ENCODE results near the gene SEMA3E.

DNA sequence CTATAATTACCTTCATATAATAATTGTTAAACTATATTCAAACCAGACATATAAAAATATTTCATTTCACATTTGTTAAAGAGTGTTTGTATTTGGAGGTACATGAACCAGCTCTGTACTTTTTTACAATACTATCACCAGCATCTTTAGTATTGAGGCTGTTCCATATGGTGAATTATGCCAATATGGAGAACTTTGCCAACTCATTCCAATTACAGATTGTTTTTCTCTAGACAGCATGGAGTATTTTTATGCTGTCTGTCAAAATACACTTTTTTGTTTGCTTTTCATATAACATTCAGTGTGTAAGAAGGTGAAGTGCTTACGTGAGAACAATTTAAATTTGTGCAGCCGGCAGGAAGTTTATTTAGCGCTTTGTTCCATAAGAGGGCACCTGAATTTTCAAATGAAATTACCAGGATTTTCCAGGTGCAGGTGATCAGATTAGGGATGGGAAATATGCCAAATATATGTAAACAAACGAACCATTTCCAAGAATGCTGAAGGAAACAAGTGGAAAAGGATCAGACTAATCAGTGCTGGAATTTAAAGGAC, 54.9 kb downstream of the SEMA3E start:
- TF ChIP-seq CTCF (IDR thresholded peaks at IDR 0.05) (no peak), POLR2A (IDR thresholded peaks at IDR 0.05) (no peak)
